A549 (cell line): ENCODE data around the gene MARK1.

Experiments used
- CTCF ChIP-seq: fragments of >200 bp; sonication (Bioruptor Twin); formaldehyde crosslinking; IDR thresholded peaks from 3 replicates; pipeline ENCODE4 v1.5.1; 2016
- POLR2A ChIP-seq: IDR thresholded peaks from 2 replicates; pipeline ENCODE4 v1.6.1; 2012; ENCODE audit warnings: mild to moderate bottlenecking, low read length
- RCOR1 ChIP-seq: fragments of 150-350 bp; IDR thresholded peaks from 2 replicates; pipeline ENCODE4 v1.6.1; 2014; ENCODE audit warnings: antibody characterized with exemption, low read length, low read depth

- no peak for TF ChIP-seq CTCF
- TF ChIP-seq RCOR1 = no peak
- TF ChIP-seq POLR2A = no peak
Observed at GRCh38 chr1:220504329-220504728, 23.6 kb upstream of the MARK1 start.
